ENCODE data around the gene SEMA5B.

Gene SEMA5B

DNA sequence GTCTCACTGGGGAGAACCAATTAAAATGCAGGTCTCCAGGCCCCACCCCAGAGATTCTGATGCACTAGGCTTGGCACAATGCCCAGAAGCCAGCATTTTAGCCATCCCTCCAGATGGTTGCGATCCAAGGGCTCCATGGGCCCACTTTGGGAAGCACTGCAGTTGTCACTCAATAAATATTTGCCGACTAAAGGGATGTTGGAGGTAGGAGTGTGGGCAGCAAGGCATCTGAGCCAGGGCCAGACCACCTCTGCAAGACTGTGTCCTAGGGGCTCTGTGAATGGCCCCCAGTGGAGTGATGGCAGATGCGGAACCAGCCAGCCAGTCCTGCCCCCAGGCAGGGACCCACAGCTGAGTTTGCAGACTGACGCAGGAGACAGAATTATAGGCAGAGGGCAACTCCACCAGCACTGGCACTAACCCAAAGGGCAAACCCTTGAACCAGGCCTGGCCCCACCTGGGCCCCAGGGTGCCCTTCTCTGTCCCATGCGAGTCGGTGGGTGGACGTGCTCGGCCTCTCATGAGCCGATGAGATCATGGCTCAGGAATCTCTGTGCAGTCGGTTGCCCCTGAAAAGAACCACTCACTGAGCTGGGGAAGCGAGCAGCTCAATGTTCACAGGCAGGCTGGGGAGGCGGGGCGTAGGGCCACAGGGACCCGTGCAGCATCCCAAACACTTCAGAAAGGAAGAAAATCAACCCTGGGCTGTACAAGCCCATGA lies 49.7 kb downstream of the SEMA5B start:
- H3K79me2 ChIP-seq (ENCODE audit: low read length), result no peaks in the 10 kb centered on the region
- no peak overlapping the region for H3K4me2 ChIP-seq (ENCODE audit: low read depth, low read length)
- no peaks in the 10 kb centered on the region for H3K9me3 ChIP-seq (replicated peaks; ENCODE audit: insufficient read depth, low read length)
- H3K36me3 ChIP-seq (replicated peaks; ENCODE audit: insufficient read depth, low read length), result no peaks in the 10 kb centered on the region
- H4K20me1 ChIP-seq (ENCODE audit: insufficient read depth, low read length), result no peaks in the 10 kb centered on the region
- H3K9me2 ChIP-seq (replicated peaks; ENCODE audit: insufficient read depth, low read length), result no peaks in the 10 kb centered on the region
- no peak overlapping the region for H2AFZ ChIP-seq (ENCODE audit: low read length)
- H3K4me1 ChIP-seq (ENCODE audit: low read length), result no peaks in the 10 kb centered on the region
- DNase-seq, result no peak
- no peaks in the 10 kb centered on the region for H3K27me3 ChIP-seq (replicated peaks; ENCODE audit: insufficient read depth, low read length)
- H3K4me3 ChIP-seq (ENCODE audit: low read length), result no peak overlapping the region
- no peak overlapping the region for H3K9ac ChIP-seq (ENCODE audit: low read length)
- H3K27ac ChIP-seq (ENCODE audit: low read length), result no peak overlapping the region
- no peaks in the 10 kb centered on the region for H3F3A ChIP-seq (ENCODE audit: insufficient read depth, low read length)
- TF ChIP-seq EZH2phosphoT487 (IDR thresholded peaks at IDR 0.05; ENCODE audit: low read length), result no peak

DNA sequence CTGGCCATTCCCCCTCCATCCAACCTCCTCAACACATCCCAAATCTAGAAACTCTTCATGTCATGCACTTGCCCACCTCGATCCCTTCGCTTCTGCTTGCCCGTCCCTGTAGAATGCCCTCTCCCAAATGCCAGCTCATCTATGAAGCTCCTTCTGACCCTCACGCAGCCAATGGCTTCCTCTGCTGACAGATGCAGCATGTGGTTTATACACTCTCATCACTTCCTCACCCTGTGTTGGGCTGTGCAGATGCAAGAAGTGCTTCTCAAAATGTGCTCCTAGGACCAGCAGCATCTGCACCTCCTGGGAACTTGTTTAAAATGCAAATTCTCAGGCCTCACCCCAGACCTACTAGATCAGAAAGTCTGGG lies 51.7 kb downstream of the SEMA5B start:
- Histone ChIP-seq H3F3A (ENCODE audit: insufficient read depth, low read length) (no peaks in the 10 kb centered on the region), H2AFZ (ENCODE audit: low read length) (no peak overlapping the region), H3K36me3 (replicated peaks; ENCODE audit: insufficient read depth, low read length) (no peaks in the 10 kb centered on the region), H3K4me3 (ENCODE audit: low read length) (no peak overlapping the region), H3K9ac (ENCODE audit: low read length) (no peak overlapping the region), H4K20me1 (ENCODE audit: insufficient read depth, low read length) (no peaks in the 10 kb centered on the region), H3K4me2 (ENCODE audit: low read depth, low read length) (no peak overlapping the region), H3K27me3 (replicated peaks; ENCODE audit: insufficient read depth, low read length) (no peaks in the 10 kb centered on the region), H3K79me2 (ENCODE audit: low read length) (no peaks in the 10 kb centered on the region), H3K9me3 (replicated peaks; ENCODE audit: insufficient read depth, low read length) (no peaks in the 10 kb centered on the region), H3K27ac (ENCODE audit: low read length) (no peak overlapping the region), H3K4me1 (ENCODE audit: low read length) (no peaks in the 10 kb centered on the region), H3K9me2 (replicated peaks; ENCODE audit: insufficient read depth, low read length) (no peaks in the 10 kb centered on the region)
- no peak for TF ChIP-seq EZH2phosphoT487 (IDR thresholded peaks at IDR 0.05; ENCODE audit: low read length)
- TF ChIP-seq EZH2 (optimal IDR thresholded peaks at IDR 0.05; ENCODE audit: low read depth, low read length), result no peak
- TF ChIP-seq, protein P1, sequence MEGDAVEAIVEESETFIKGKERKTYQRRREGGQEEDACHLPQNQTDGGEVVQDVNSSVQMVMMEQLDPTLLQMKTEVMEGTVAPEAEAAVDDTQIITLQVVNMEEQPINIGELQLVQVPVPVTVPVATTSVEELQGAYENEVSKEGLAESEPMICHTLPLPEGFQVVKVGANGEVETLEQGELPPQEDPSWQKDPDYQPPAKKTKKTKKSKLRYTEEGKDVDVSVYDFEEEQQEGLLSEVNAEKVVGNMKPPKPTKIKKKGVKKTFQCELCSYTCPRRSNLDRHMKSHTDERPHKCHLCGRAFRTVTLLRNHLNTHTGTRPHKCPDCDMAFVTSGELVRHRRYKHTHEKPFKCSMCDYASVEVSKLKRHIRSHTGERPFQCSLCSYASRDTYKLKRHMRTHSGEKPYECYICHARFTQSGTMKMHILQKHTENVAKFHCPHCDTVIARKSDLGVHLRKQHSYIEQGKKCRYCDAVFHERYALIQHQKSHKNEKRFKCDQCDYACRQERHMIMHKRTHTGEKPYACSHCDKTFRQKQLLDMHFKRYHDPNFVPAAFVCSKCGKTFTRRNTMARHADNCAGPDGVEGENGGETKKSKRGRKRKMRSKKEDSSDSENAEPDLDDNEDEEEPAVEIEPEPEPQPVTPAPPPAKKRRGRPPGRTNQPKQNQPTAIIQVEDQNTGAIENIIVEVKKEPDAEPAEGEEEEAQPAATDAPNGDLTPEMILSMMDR (IDR thresholded peaks at IDR 0.05; ENCODE audit: low read length), result no peak
- DNase-seq, result no peak

DNA sequence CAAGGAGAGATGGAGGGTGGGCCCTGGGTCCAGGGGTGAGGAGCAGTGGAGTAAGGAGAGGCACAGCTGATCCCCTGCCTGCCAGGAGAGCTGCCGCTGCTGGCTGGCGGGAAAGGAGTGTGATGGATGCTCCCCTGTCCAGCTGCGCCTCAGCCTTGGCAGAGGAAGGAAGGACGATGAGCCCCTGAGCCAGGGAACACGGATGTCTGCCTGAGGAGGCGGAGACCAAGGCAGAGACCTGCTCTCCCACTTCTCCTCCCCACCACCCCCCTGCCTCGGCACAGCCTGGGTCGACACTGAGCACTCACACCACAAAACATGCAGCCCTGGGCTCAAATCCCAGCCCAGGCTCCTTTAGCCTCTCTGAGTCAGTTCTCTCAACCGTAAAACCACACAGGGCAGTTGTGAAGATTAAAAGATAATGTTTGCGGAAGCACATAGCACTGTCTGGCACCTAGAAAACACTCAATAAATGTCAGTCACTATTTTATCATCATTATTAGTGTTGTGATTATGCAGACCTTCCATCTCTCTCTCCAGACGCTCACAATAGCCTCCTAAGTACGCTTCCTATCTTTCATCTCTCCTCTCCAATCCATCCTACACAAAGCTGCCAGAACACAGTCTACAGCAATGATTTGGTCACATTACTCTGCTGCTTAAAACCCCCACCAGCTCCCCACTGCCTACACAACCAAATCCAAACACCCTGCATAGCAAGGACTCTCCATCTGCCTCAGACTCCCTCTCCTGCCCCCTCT lies 52.2 kb downstream of the SEMA5B start:
- no peak overlapping the region for H2AFZ ChIP-seq (ENCODE audit: low read length)
- H3K27ac ChIP-seq (ENCODE audit: low read length), result no peak overlapping the region
- no peaks in the 10 kb centered on the region for H3K9me3 ChIP-seq (replicated peaks; ENCODE audit: insufficient read depth, low read length)
- H3K9ac ChIP-seq (ENCODE audit: low read length), result no peak overlapping the region
- no peaks in the 10 kb centered on the region for H3K36me3 ChIP-seq (replicated peaks; ENCODE audit: insufficient read depth, low read length)
- no peaks in the 10 kb centered on the region for H3K4me1 ChIP-seq (ENCODE audit: low read length)
- no peaks in the 10 kb centered on the region for H3K9me2 ChIP-seq (replicated peaks; ENCODE audit: insufficient read depth, low read length)
- H3K4me3 ChIP-seq (ENCODE audit: low read length), result no peak overlapping the region
- H3F3A ChIP-seq (ENCODE audit: insufficient read depth, low read length), result no peaks in the 10 kb centered on the region
- no peak for DNase-seq
- H3K79me2 ChIP-seq (ENCODE audit: low read length), result no peaks in the 10 kb centered on the region
- H3K4me2 ChIP-seq (ENCODE audit: low read depth, low read length), result no peak overlapping the region
- TF ChIP-seq EZH2phosphoT487 (IDR thresholded peaks at IDR 0.05; ENCODE audit: low read length) (no peak), EZH2 (optimal IDR thresholded peaks at IDR 0.05; ENCODE audit: low read depth, low read length) (no peak)
- TF ChIP-seq, protein P1 (IDR thresholded peaks at IDR 0.05; ENCODE audit: low read length), result no peak
- H3K27me3 ChIP-seq (replicated peaks; ENCODE audit: insufficient read depth, low read length), result no peaks in the 10 kb centered on the region
- H4K20me1 ChIP-seq (ENCODE audit: insufficient read depth, low read length), result no peaks in the 10 kb centered on the region

DNA sequence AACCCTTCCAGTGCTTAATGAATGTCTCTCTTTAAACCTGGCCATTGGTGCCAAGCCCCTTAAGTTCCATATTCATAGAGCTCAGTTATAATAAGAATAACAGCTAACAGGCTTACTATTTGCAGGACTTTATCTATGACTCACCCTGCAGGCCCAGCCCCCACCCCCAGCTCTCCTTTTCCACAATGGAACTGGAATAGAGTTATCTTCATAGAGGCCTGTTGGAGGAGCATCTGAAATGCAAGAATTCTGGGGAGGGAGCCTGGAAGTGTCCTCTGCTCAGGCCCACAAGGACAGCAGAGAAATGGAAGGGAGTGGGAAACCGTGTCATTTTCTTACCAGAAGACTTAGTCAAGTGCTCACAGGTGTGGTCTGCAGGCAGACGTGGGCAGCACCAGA lies 52.8 kb downstream of the SEMA5B start:
- TF ChIP-seq, protein P1 (IDR thresholded peaks at IDR 0.05; ENCODE audit: low read length), result no peak
- Histone ChIP-seq H3K9me3 (replicated peaks; ENCODE audit: insufficient read depth, low read length) (no peaks in the 10 kb centered on the region), H3K4me2 (ENCODE audit: low read depth, low read length) (no peak overlapping the region), H3K27me3 (replicated peaks; ENCODE audit: insufficient read depth, low read length) (no peaks in the 10 kb centered on the region), H3K9ac (ENCODE audit: low read length) (no peak overlapping the region), H4K20me1 (ENCODE audit: insufficient read depth, low read length) (no peaks in the 10 kb centered on the region), H3K79me2 (ENCODE audit: low read length) (no peaks in the 10 kb centered on the region), H3K27ac (ENCODE audit: low read length) (no peak overlapping the region), H2AFZ (ENCODE audit: low read length) (no peak overlapping the region), H3K36me3 (replicated peaks; ENCODE audit: insufficient read depth, low read length) (no peaks in the 10 kb centered on the region), H3F3A (ENCODE audit: insufficient read depth, low read length) (no peaks in the 10 kb centered on the region), H3K9me2 (replicated peaks; ENCODE audit: insufficient read depth, low read length) (no peaks in the 10 kb centered on the region), H3K4me1 (ENCODE audit: low read length) (no peaks in the 10 kb centered on the region), H3K4me3 (ENCODE audit: low read length) (no peak overlapping the region)
- no peak for DNase-seq

All from MM.1S (cell line).